ENCODE results near the gene RORB. TPM values are rescaled to one million over a fixed set of nuclear protein-coding genes. Genes with fewer than 3 reads are reported as not detected.

Gene RORB
- total RNA-seq, 1 donor from 2014 or later = 0.11 TPM

DNA sequence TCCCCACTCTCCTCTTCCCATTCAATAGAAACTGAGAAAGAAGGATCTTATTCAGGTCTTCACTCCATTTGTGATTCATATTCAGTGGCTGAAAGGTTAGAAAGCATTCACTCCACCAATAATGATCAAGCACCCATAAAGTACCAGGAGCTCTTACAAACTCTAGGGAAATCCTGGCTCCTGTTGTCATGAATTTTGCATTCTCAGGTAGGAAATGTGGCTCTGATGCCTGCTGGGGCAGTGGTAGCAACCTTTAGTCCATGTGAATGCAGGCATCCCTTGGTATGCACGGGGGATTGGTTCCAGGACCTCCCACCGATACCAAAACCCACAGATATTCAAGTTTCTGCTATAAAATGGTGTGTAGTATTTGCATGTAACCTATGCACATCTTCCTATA lies 3.6 kb upstream of the RORB start:
- no peak overlapping the region for H3K4me2 ChIP-seq (ENCODE audit: low read length)
- FAIRE-seq = no peak
- no peaks in the 10 kb centered on the region for H3K36me3 ChIP-seq (ENCODE audit: insufficient read depth, low read length)

DNA sequence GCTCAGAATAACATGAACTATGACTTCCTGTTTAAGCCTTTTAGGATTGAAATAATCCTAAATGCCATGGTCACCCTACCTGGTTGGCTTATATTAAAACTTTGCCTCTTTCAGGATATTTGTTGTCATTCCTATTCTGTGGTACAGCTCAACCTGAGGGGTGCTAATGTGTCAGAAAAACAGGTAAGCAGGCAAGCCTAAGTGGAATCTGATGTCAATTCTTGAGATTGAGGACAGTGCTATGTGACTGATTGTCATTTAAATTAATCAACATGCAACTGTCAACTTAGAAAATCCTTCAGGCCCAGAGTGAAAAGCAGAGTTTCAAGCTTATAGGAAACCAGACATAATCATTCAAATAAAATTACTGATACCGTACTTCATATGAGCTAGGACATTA lies 2.6 kb upstream of the RORB start:
- H3K4me2 ChIP-seq (ENCODE audit: low read length) = no peak overlapping the region
- no peaks in the 10 kb centered on the region for H3K79me2 ChIP-seq (ENCODE audit: insufficient read depth, low read length)
- Mint-ChIP-seq H3K4me1 (ENCODE audit: low read depth, unreplicated experiment) (peaks cover 4% of the 10 kb centered on the region), H3K27me3 (ENCODE audit: low read depth, unreplicated experiment) (peaks cover 20% of the 10 kb centered on the region), H3K9me3 (ENCODE audit: unreplicated experiment) (no peaks in the 10 kb centered on the region), H3K27ac (ENCODE audit: unreplicated experiment) (no peak overlapping the region), H3K36me3 (ENCODE audit: low read depth, unreplicated experiment) (no peaks in the 10 kb centered on the region), H3K4me3 (ENCODE audit: unreplicated experiment) (no peak overlapping the region)
- H3K4me3 ChIP-seq (ENCODE audit: insufficient read depth, low read depth, low read length) = no peak overlapping the region
- H3K9me3 ChIP-seq (ENCODE audit: insufficient read depth, low read depth, low read length) = no peaks in the 10 kb centered on the region
- no peak for TF ChIP-seq EZH2 (IDR thresholded peaks at IDR 0.05; ENCODE audit: insufficient read depth, low read length)
- TF ChIP-seq, protein P1, sequence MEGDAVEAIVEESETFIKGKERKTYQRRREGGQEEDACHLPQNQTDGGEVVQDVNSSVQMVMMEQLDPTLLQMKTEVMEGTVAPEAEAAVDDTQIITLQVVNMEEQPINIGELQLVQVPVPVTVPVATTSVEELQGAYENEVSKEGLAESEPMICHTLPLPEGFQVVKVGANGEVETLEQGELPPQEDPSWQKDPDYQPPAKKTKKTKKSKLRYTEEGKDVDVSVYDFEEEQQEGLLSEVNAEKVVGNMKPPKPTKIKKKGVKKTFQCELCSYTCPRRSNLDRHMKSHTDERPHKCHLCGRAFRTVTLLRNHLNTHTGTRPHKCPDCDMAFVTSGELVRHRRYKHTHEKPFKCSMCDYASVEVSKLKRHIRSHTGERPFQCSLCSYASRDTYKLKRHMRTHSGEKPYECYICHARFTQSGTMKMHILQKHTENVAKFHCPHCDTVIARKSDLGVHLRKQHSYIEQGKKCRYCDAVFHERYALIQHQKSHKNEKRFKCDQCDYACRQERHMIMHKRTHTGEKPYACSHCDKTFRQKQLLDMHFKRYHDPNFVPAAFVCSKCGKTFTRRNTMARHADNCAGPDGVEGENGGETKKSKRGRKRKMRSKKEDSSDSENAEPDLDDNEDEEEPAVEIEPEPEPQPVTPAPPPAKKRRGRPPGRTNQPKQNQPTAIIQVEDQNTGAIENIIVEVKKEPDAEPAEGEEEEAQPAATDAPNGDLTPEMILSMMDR (IDR thresholded peaks at IDR 0.05; ENCODE audit: insufficient read depth, low read depth, low read length) = no peak
- no peak overlapping the region for H2AFZ ChIP-seq (ENCODE audit: low read depth, low read length)
- no peak overlapping the region for H3K27ac ChIP-seq (ENCODE audit: low read depth, low read length)
- FAIRE-seq (no peak), DNase-seq (ENCODE audit: low read depth) (no peak)
- H3K9ac ChIP-seq (ENCODE audit: low read length) = no peak overlapping the region
- no peaks in the 10 kb centered on the region for H4K20me1 ChIP-seq (ENCODE audit: insufficient read depth, low read length)
- peaks cover 4% of the 10 kb centered on the region for H3K27me3 ChIP-seq (ENCODE audit: insufficient read depth, low read length)
- H3K4me1 ChIP-seq (ENCODE audit: insufficient read depth, low read length) = peaks cover 4% of the 10 kb centered on the region
- no peaks in the 10 kb centered on the region for H3K36me3 ChIP-seq (ENCODE audit: insufficient read depth, low read length)

More for the DNA sequence above, 3.6 kb upstream of the RORB start:
- H3K27ac ChIP-seq (ENCODE audit: low read depth, low read length) = no peak overlapping the region
- Mint-ChIP-seq H3K4me3 (ENCODE audit: unreplicated experiment) (no peak overlapping the region), H3K4me1 (ENCODE audit: low read depth, unreplicated experiment) (peaks cover 2% of the 10 kb centered on the region), H3K27ac (ENCODE audit: unreplicated experiment) (no peak overlapping the region), H3K9me3 (ENCODE audit: unreplicated experiment) (no peaks in the 10 kb centered on the region), H3K36me3 (ENCODE audit: low read depth, unreplicated experiment) (no peaks in the 10 kb centered on the region), H3K27me3 (ENCODE audit: low read depth, unreplicated experiment) (peaks cover 12% of the 10 kb centered on the region)
- no peak overlapping the region for H3K4me3 ChIP-seq (ENCODE audit: insufficient read depth, low read depth, low read length)
- H3K9me3 ChIP-seq (ENCODE audit: insufficient read depth, low read depth, low read length) = no peaks in the 10 kb centered on the region
- TF ChIP-seq EZH2 (IDR thresholded peaks at IDR 0.05; ENCODE audit: insufficient read depth, low read length) = no peak
- TF ChIP-seq, protein P1 (IDR thresholded peaks at IDR 0.05; ENCODE audit: insufficient read depth, low read depth, low read length) = no peak
- no peaks in the 10 kb centered on the region for H4K20me1 ChIP-seq (ENCODE audit: insufficient read depth, low read length)
- no peaks in the 10 kb centered on the region for H3K79me2 ChIP-seq (ENCODE audit: insufficient read depth, low read length)
- no peaks in the 10 kb centered on the region for H3K27me3 ChIP-seq (ENCODE audit: insufficient read depth, low read length)
- no peak for DNase-seq (ENCODE audit: low read depth)
- H3K9ac ChIP-seq (ENCODE audit: low read length) = no peak overlapping the region
- no peaks in the 10 kb centered on the region for H3K4me1 ChIP-seq (ENCODE audit: insufficient read depth, low read length)
- no peak overlapping the region for H2AFZ ChIP-seq (ENCODE audit: low read depth, low read length)

DNA sequence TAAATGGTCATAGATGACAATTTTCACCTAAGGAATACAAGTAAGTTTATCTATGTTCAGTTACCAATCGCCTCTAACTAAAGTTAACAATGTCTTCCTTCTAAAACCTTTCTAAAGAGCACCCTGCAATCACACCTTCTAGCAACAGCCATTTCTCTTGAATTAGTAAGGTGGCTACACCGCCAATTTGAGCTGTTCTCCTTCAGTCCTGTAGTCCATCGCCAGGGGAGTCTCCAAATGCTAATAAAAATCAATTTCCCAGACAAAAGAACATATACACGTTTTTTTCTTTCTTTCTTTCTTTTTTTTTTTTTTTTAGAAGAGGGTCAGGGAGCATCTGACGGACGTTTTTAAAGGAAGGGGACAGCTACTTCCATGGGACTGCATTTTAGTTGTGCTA lies 729 bp upstream of the RORB start:
- H3K9me3 ChIP-seq (ENCODE audit: insufficient read depth, low read depth, low read length) = no peaks in the 10 kb centered on the region
- Mint-ChIP-seq H3K9me3 (ENCODE audit: unreplicated experiment) (no peaks in the 10 kb centered on the region), H3K27me3 (ENCODE audit: low read depth, unreplicated experiment) (peaks cover 39% of the 10 kb centered on the region), H3K4me3 (ENCODE audit: unreplicated experiment) (peak overlapping the region; percentile 97), H3K36me3 (ENCODE audit: low read depth, unreplicated experiment) (no peaks in the 10 kb centered on the region), H3K27ac (ENCODE audit: unreplicated experiment) (no peak overlapping the region), H3K4me1 (ENCODE audit: low read depth, unreplicated experiment) (peaks cover 4% of the 10 kb centered on the region)
- H3K4me2 ChIP-seq (ENCODE audit: low read length) = peak overlapping the region; percentile 96
- peak; percentile 1 for DNase-seq (ENCODE audit: low read depth)
- peak overlapping the region; percentile 75 for H3K4me3 ChIP-seq (ENCODE audit: insufficient read depth, low read depth, low read length)
- peak overlapping the region; percentile 58 for H3K9ac ChIP-seq (ENCODE audit: low read length)
- H3K27ac ChIP-seq (ENCODE audit: low read depth, low read length) = no peak overlapping the region
- no peak for FAIRE-seq
- peaks cover 14% of the 10 kb centered on the region for H3K27me3 ChIP-seq (ENCODE audit: insufficient read depth, low read length)
- no peaks in the 10 kb centered on the region for H4K20me1 ChIP-seq (ENCODE audit: insufficient read depth, low read length)
- peak overlapping the region; percentile 87 for H2AFZ ChIP-seq (ENCODE audit: low read depth, low read length)
- H3K36me3 ChIP-seq (ENCODE audit: insufficient read depth, low read length) = no peaks in the 10 kb centered on the region
- H3K79me2 ChIP-seq (ENCODE audit: insufficient read depth, low read length) = no peaks in the 10 kb centered on the region
- TF ChIP-seq EZH2 (IDR thresholded peaks at IDR 0.05; ENCODE audit: insufficient read depth, low read length) = no peak
- TF ChIP-seq, protein P1 (IDR thresholded peaks at IDR 0.05; ENCODE audit: insufficient read depth, low read depth, low read length) = no peak
- peaks cover 10% of the 10 kb centered on the region for H3K4me1 ChIP-seq (ENCODE audit: insufficient read depth, low read length)

Data from astrocyte (in vitro differentiated cells and primary cell).